OCI-LY3 (cell line): ENCODE measurements around the gene SSR3.

ENCODE experiments used
- EZH2phosphoT487 ChIP-seq: fragments of 200-600 bp; shearing (Covaris generic); IDR thresholded peaks from 2 replicates; pipeline ENCODE4 v1.6.1; 2018; ENCODE audit warnings: antibody characterized with exemption, mixed run types, low read depth
- TF ChIP-seq, protein P1 (sequence below): fragments of 200-600, 300-600 bp; sonication (generic); IDR thresholded peaks from 2 replicates; pipeline ENCODE4 v1.5.1; 2014; ENCODE audit warnings: antibody characterized with exemption, low read length, low read depth

- TF ChIP-seq, protein P1, sequence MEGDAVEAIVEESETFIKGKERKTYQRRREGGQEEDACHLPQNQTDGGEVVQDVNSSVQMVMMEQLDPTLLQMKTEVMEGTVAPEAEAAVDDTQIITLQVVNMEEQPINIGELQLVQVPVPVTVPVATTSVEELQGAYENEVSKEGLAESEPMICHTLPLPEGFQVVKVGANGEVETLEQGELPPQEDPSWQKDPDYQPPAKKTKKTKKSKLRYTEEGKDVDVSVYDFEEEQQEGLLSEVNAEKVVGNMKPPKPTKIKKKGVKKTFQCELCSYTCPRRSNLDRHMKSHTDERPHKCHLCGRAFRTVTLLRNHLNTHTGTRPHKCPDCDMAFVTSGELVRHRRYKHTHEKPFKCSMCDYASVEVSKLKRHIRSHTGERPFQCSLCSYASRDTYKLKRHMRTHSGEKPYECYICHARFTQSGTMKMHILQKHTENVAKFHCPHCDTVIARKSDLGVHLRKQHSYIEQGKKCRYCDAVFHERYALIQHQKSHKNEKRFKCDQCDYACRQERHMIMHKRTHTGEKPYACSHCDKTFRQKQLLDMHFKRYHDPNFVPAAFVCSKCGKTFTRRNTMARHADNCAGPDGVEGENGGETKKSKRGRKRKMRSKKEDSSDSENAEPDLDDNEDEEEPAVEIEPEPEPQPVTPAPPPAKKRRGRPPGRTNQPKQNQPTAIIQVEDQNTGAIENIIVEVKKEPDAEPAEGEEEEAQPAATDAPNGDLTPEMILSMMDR, result peak; percentile 21; the same call in 1 of the 2 replicates
- TF ChIP-seq EZH2phosphoT487, result no peak
These were observed 19.7 kb downstream of the SSR3 start for GRCh38 chr3:156535162-156535627.
